ENCODE results near the gene HIVEP3. TPM values are rescaled to one million over a fixed set of nuclear protein-coding genes. Genes with fewer than 3 reads are reported as not detected.

Gene HIVEP3
- total and polyA plus RNA-seq, 5 donors = 6.3 to 7.9 (median 7.2) TPM

DNA sequence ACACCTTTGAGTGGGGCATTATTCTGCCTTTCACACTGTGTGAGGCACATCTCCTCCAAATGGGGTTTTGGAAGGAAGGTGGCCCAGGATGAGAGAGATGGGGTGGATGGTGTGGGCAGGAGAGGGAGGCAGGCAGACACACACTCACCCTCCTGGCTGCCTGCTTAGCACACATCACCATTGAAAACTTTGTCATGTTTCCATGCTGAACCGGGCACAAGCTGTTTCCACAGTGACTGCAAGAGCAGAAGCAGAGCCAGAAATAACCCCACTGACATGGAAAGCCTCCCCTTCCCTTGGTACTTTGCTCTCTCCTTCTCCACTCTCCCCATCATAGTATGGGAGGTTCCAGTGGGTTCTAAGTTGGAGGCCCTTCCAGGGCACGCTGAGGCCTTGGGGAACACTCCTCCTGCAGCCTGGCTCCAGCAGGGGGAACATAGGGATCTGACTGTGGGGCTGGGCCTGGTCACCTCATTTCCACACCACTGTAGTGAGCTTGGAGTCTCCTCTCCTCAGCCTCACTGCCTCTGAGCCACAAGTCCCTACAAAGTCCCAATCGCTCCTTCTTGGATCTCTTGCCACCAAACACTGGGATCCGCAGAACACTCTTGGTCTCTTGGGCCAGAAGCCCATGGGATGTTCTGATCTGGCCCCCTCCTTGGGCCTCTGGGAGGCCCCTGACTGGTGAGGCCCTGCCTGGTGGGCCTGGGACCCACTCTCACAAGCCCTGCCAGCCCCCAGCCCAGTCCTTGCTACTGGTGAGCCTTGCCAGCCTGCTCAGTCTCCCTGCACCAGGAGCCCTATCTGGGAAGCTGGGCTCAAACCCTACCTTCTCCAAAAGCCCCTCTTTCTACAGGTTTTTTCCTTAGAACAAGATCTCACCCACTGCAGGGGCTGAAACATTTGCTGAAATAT, 271.2 kb downstream of the HIVEP3 start:
- no peaks in the 10 kb centered on the region for H3K27me3 ChIP-seq (ENCODE audit: control insufficient read depth, insufficient read depth)
- DNase-seq (peak in 1 of 3 donors; percentile 3), ATAC-seq (no peak)
- no peaks in the 10 kb centered on the region for H3K9me3 ChIP-seq (ENCODE audit: control insufficient read depth, low read length)
- H3K4me1 ChIP-seq (ENCODE audit: control insufficient read depth, insufficient read depth, low read length) = peaks cover 5% of the 10 kb centered on the region
- H3K4me3 ChIP-seq (ENCODE audit: low read length) = no peak overlapping the region
- no peak overlapping the region for H3K27ac ChIP-seq (ENCODE audit: low read length)
- intact Hi-C loops (cut with DNase I) = no loop called here
- 90% methylated on average over 4 of the region's 4 CpGs for WGBS

GRCh38 chr1:41646186-41646585, 272.5 kb downstream of the HIVEP3 start:
- no peak overlapping the region for H3K4me3 ChIP-seq (ENCODE audit: low read length)
- H3K9me3 ChIP-seq (ENCODE audit: control insufficient read depth, low read length) = no peaks in the 10 kb centered on the region
- DNase-seq (peak in 1 of 3 donors; percentile 19), ATAC-seq (no peak)
- no peak overlapping the region for H3K27ac ChIP-seq (ENCODE audit: low read length)
- no peaks in the 10 kb centered on the region for H3K27me3 ChIP-seq (ENCODE audit: control insufficient read depth, insufficient read depth)
- WGBS = 98% methylated on average over 4 of the region's 4 CpGs
- intact Hi-C loops (cut with DNase I) = no loop called here
- peaks cover 5% of the 10 kb centered on the region for H3K4me1 ChIP-seq (ENCODE audit: control insufficient read depth, insufficient read depth, low read length)

DNA sequence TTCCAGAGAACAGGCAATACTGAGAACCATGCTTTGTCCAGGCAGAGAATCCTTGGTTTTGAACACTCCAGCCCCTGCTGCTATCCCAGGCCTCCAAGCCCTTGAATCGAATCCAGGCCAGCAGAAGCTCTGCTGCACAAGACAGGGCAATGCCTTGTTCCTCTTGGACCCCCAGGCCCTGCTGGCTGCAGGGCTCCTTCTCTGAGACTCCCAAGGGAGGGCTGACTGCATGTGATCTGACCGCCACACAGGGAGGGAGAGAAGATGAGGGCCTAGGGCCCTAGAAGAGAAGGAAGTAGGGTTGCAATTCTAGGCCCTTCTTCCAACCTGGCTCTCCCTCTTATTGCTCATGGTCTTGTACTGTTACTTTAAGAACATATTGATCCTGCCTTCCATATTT, 273.7 kb downstream of the HIVEP3 start:
- Histone ChIP-seq H3K27ac (ENCODE audit: low read length) (no peak overlapping the region), H3K4me1 (ENCODE audit: control insufficient read depth, insufficient read depth, low read length) (peaks cover 3% of the 10 kb centered on the region), H3K4me3 (ENCODE audit: low read length) (no peak overlapping the region), H3K27me3 (ENCODE audit: control insufficient read depth, insufficient read depth) (no peaks in the 10 kb centered on the region), H3K9me3 (ENCODE audit: control insufficient read depth, low read length) (no peaks in the 10 kb centered on the region)
- no peak for ATAC-seq
- intact Hi-C loops (cut with DNase I) = no loop called here
- WGBS = 90% methylated on average over 2 of the region's 2 CpGs
- peak in 1 of 3 donors; percentile 18 for DNase-seq

DNA sequence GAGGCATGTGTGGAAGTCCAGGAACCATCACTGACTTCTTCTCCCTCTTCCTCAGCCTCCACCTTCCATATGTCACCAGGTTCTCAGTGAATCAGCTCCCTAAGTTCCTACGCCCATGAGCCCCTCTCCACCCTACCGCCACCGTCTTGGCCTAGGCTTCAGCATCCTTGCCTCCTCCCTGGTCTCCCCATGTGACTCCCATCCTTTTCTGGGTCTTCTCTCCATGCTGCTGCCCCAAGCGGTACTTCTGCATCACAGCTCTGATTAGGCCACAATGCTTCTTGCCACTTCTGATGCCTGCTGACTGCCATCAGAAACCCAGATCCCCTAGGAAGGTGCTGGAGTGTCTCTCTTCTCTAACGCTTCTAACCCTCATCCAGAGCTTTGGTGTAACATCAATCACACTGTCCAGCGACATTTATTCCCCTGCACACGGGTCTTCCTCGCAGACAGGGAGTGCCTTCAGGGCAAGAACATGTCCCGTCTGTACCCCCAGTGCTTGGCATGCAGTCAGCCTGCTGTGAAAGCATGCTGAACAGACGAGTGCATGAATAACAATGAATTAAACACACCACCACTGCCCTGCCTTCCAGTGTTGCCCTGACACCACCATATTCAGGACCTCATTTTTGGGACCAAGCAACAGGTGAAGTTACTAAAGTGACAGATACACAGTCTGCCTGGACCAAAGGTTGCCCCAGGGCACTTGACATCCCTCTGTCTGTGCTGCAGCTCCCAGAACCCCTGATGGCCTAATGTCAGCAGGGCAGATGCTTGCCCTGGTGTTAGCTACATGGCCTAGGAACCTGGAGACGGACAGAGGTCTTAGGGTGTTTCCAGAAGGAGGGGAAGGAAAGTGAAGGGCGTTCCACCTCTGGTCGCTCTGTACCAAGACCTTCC, 275.6 kb downstream of the HIVEP3 start:
- WGBS = 93% methylated on average over 13 of the region's 13 CpGs
- no peak overlapping the region for H3K27ac ChIP-seq (ENCODE audit: low read length)
- intact Hi-C loops (cut with DNase I) = no loop called here
- no peaks in the 10 kb centered on the region for H3K4me1 ChIP-seq (ENCODE audit: control insufficient read depth, insufficient read depth, low read length)
- H3K4me3 ChIP-seq (ENCODE audit: low read length) = no peak overlapping the region
- ATAC-seq (no peak), DNase-seq (peak in 1 of 3 donors; percentile 27)
- no peaks in the 10 kb centered on the region for H3K9me3 ChIP-seq (ENCODE audit: control insufficient read depth, low read length)
- no peaks in the 10 kb centered on the region for H3K27me3 ChIP-seq (ENCODE audit: control insufficient read depth, insufficient read depth)

DNA sequence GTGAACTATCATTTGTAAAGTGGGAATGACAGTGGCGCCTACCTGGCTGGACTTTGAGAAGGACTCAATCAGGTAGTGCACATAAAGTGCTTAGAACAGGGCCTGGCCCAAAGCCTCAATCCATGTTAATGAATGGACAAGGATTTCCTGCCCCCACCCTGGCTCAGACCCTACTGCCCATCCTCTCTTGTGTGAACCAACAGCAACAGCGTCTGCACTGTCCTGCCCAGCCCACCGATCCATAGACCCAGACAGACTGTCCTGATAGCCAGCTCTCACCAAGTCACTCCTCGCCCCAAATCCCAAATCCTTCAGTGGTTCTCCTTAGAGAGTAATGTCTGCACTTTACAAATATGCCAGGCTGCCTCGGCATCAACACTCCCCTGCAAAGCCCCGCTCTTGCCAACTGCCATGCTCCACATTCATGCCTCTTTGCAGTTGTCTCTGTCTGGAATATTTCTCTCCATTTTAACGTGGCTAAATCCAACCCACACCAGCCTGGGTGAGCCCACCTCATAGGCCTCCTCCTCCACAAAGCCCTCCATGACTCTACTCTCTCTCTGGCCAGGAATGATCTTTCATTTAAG, 276.7 kb downstream of the HIVEP3 start:
- ATAC-seq (no peak), DNase-seq (peak in 1 of 3 donors; percentile 4)
- no peak overlapping the region for H3K4me3 ChIP-seq (ENCODE audit: low read length)
- no peak overlapping the region for H3K27ac ChIP-seq (ENCODE audit: low read length)
- H3K27me3 ChIP-seq (ENCODE audit: control insufficient read depth, insufficient read depth) = no peaks in the 10 kb centered on the region
- WGBS = 88% methylated on average over 7 of the region's 7 CpGs
- H3K4me1 ChIP-seq (ENCODE audit: control insufficient read depth, insufficient read depth, low read length) = no peaks in the 10 kb centered on the region
- intact Hi-C loops (cut with DNase I) = no loop called here
- H3K9me3 ChIP-seq (ENCODE audit: control insufficient read depth, low read length) = no peaks in the 10 kb centered on the region

- Histone ChIP-seq H3K4me3 (ENCODE audit: low read length) (no peak overlapping the region), H3K9me3 (ENCODE audit: control insufficient read depth, low read length) (no peaks in the 10 kb centered on the region), H3K27me3 (ENCODE audit: control insufficient read depth, insufficient read depth) (no peaks in the 10 kb centered on the region), H3K27ac (ENCODE audit: low read length) (no peak overlapping the region), H3K4me1 (ENCODE audit: control insufficient read depth, insufficient read depth, low read length) (no peaks in the 10 kb centered on the region)
- DNase-seq (peak in 1 of 3 donors; percentile 5), ATAC-seq (no peak)
- whole genome bisulfite sequencing = 95% methylated on average over 3 of the region's 3 CpGs
- intact Hi-C loops (cut with DNase I) = no loop called here
Measured at GRCh38 chr1:41641475-41641814, 277.3 kb downstream of the HIVEP3 start.

DNA sequence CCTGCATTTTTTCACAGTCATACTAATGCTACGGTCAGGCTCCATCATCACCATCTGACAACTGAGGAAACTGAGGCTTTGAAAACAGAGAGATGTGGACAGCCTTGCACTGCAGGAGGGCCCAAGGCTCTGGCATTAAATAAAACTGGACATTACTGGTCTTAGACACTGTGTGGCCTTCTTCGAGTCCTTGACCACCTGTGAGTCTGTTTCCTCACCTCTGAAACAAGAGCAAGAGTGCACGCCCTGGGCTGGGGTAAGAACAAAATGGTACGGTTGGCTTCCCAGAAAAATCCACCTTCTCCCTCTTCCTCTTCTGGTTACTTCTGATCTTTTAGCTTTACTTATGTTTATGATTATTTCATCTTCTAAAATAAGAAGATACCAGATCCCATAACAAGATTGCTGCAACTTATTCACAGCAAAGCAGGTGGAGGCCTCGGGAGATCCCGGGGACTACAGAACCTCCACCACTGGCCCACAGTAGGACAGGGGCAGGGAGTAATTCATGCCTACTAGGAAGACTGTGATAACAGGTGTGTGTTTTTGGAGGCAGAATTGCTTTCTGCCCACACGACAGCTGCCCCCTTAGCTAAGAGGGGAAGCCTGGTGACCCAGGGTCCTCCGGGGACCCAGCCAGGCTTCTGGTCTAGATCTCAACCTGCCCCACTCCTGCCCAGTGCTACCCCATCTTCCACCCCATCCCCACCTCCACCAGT, 277.8 kb downstream of the HIVEP3 start:
- ATAC-seq = no peak
- H3K27me3 ChIP-seq (ENCODE audit: control insufficient read depth, insufficient read depth) = no peaks in the 10 kb centered on the region
- no peaks in the 10 kb centered on the region for H3K4me1 ChIP-seq (ENCODE audit: control insufficient read depth, insufficient read depth, low read length)
- no peak overlapping the region for H3K4me3 ChIP-seq (ENCODE audit: low read length)
- DNase-seq = peak in 1 of 3 donors; percentile 14
- intact Hi-C loops (cut with DNase I) = no loop called here
- H3K27ac ChIP-seq (ENCODE audit: low read length) = no peak overlapping the region
- no peaks in the 10 kb centered on the region for H3K9me3 ChIP-seq (ENCODE audit: control insufficient read depth, low read length)
- 96% methylated on average over 8 of the region's 8 CpGs for WGBS

- intact Hi-C loops (cut with DNase I) = no loop called here
- 77% methylated on average over 12 of the region's 12 CpGs for WGBS
Measured at GRCh38 chr1:41640141-41640751, 278.5 kb downstream of the HIVEP3 start.

GRCh38 chr1:41639332-41639936, 279.3 kb downstream of the HIVEP3 start:
- DNase-seq = peak in 2 of 3 donors; percentile 41 to 46

More at GRCh38 chr1:41640141-41640751, 278.5 kb downstream of the HIVEP3 start:
- H3K27me3 ChIP-seq (ENCODE audit: control insufficient read depth, insufficient read depth) = no peaks in the 10 kb centered on the region
- DNase-seq (no peak), ATAC-seq (no peak)
- H3K27ac ChIP-seq (ENCODE audit: low read length) = no peak overlapping the region
- H3K9me3 ChIP-seq (ENCODE audit: control insufficient read depth, low read length) = no peaks in the 10 kb centered on the region
- H3K4me1 ChIP-seq (ENCODE audit: control insufficient read depth, insufficient read depth, low read length) = no peaks in the 10 kb centered on the region
- H3K4me3 ChIP-seq (ENCODE audit: low read length) = no peak overlapping the region

More at GRCh38 chr1:41639332-41639936, 279.3 kb downstream of the HIVEP3 start:
- intact Hi-C loops (cut with DNase I) = no loop called here
- ATAC-seq = peak; percentile 20 to 75
- Histone ChIP-seq H3K4me3 (ENCODE audit: low read length) (no peak overlapping the region), H3K4me1 (ENCODE audit: control insufficient read depth, insufficient read depth, low read length) (no peaks in the 10 kb centered on the region), H3K27me3 (ENCODE audit: control insufficient read depth, insufficient read depth) (no peaks in the 10 kb centered on the region), H3K9me3 (ENCODE audit: control insufficient read depth, low read length) (no peaks in the 10 kb centered on the region), H3K27ac (ENCODE audit: low read length) (no peak overlapping the region)
- 74% methylated on average over 10 of the region's 10 CpGs for WGBS

All from right cardiac atrium (tissue), 5 donors.